ENCODE data around the gene KDM4B.
"Not testable (repeated sequence)": the region's sequence is repeated elsewhere in the genome, so short reads cannot be mapped to it uniquely, and the experiment has no call there.

DNA sequence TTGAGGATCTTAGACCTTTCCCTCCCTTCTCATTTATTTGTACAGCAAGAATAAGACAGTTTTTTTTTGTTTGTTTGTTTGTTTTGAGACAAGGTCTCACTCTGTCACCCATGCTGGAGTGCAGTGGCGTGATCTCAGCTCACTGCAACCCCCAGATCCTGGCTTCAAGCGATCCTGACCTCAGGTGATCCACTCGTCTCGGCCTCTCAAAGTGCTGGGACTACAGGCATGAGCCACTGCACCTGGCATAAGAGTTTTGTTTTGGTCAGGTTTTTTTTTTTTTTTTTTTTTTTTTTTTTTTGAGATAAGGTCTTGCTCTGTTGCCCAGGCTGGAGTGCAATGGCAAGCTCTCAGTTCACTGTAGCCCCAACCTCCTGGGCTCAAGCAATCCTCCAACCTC lies 30.5 kb upstream of the KDM4B start:
- TF ChIP-seq, protein P1, sequence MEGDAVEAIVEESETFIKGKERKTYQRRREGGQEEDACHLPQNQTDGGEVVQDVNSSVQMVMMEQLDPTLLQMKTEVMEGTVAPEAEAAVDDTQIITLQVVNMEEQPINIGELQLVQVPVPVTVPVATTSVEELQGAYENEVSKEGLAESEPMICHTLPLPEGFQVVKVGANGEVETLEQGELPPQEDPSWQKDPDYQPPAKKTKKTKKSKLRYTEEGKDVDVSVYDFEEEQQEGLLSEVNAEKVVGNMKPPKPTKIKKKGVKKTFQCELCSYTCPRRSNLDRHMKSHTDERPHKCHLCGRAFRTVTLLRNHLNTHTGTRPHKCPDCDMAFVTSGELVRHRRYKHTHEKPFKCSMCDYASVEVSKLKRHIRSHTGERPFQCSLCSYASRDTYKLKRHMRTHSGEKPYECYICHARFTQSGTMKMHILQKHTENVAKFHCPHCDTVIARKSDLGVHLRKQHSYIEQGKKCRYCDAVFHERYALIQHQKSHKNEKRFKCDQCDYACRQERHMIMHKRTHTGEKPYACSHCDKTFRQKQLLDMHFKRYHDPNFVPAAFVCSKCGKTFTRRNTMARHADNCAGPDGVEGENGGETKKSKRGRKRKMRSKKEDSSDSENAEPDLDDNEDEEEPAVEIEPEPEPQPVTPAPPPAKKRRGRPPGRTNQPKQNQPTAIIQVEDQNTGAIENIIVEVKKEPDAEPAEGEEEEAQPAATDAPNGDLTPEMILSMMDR (IDR thresholded peaks at IDR 0.05): not testable (repeated sequence)
- not testable (repeated sequence) for TF ChIP-seq EZH2 (IDR thresholded peaks at IDR 0.05; ENCODE audit: borderline replicate concordance, insufficient read depth, low read depth, low read length, poor library complexity, severe bottlenecking)

All from B cell (primary cell).